ENCODE data around the gene TNNI3.

Gene TNNI3

DNA sequence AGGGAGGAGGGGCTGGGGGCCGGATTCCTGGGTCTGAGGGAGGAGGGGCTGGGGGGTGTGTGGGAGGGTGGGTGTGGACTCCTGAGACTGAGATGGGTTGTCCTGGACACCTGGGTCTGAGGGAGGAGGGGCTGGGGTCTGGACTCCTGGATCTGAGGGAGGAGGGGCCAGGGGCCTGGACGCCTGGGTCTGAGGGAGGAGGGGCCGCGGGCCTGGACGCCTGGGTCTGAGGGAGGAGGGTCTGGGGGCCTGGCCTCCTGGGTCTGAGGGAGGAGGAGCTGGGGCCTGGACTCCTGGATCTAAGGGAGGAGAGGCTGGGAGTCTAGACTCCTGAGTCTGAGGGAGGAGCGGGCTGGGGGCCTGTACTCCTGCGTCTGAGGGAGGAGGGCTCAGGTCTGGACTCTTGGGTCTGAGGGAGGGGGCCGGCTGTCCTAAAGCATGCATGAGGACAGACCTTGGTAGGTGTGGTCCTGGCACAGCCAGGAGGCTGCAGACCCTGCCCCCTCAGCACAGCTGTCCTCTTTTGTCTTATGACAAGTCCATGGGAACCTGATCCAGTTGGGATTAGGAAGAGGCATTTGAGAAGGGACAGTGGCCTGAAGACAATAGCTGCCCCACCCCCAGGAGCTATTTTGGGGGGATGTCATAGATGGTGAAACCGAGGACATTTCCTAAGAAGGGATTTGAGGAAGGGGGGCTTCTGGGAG lies 9.8 kb downstream of the TNNI3 start:
- DNase-seq (ENCODE audit: low read depth in 2 of 2): no peak

DNA sequence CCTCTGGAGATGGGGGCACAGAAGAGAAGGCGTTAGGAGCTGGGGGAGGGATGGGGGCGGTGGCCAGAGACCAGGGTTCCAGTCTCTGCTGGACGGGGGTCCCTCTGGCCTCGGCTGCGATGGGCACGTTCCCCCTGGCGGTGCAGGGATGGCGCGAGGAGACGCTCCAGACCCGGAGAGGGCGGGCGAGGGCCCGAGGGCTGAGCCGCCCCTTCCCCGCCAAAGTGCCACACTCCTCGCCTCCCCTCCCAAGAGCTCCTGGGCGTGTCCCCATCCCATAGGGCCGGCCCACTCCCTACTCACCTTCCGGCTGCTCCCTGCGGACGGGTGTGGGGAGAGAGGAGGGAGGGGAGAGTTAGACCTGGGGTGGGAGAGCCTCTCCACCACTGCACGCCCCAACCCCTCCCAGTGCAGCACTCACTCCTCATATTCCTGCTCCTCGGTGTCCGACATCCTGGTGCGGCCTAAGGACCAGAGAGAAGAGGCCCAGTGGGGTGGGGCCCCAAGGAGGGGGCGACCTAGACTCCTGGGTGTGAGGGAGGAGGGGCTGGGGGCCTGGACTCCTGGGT lies 10.7 kb downstream of the TNNI3 start:
- DNase-seq (ENCODE audit: low read depth in 2 of 2): no peak

GRCh38 chr19:55146078-55146704 lies 11.3 kb downstream of the TNNI3 start:
- no peak for DNase-seq (ENCODE audit: low read depth in 2 of 2)

DNA sequence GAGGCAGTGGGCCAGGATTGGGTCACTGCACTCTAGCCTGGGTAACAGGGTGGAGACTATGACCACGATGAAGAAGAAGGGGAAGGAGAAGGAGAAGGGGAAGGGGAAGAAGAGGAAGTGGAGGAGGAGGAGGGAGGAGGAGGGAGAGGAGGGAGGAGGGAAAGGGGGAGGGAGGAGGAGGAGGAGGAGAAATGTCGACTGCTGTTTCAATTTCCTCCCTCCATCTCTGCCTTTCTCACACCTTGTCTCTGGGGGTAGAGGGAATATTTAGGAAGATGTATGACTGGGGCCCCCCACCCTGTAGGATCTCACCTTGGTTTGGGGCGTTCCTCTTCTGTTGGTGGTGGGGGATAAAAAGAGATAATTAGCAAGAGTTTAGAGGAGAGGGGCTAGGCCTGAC lies 12.3 kb downstream of the TNNI3 start:
- DNase-seq (ENCODE audit: low read depth in 2 of 2): no peak

- DNase-seq (ENCODE audit: low read depth in 2 of 2): no peak
Measured at GRCh38 chr19:55141696-55142095, 15.8 kb downstream of the TNNI3 start.

DNA sequence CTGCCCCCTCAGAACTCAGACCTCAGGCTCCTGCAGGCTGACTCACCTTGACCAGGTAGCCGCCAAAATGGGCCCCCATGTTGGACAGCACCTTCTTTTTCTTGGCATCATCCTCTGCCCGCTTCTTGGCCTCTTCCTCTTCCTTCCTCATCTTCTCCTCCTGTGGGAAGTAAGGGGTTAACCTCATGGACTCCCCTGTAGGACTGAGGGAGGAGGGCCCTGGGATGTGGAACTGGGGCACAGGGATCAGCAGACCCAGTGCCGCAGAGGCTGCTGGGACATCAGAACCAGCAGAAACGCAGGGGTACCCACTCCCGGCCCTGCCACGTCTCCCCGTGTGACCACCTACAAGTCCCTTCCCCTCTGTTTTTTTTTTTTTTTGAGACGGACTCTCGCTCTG lies 19.6 kb downstream of the TNNI3 start:
- no peak for DNase-seq (ENCODE audit: low read depth in 2 of 2)

DNA sequence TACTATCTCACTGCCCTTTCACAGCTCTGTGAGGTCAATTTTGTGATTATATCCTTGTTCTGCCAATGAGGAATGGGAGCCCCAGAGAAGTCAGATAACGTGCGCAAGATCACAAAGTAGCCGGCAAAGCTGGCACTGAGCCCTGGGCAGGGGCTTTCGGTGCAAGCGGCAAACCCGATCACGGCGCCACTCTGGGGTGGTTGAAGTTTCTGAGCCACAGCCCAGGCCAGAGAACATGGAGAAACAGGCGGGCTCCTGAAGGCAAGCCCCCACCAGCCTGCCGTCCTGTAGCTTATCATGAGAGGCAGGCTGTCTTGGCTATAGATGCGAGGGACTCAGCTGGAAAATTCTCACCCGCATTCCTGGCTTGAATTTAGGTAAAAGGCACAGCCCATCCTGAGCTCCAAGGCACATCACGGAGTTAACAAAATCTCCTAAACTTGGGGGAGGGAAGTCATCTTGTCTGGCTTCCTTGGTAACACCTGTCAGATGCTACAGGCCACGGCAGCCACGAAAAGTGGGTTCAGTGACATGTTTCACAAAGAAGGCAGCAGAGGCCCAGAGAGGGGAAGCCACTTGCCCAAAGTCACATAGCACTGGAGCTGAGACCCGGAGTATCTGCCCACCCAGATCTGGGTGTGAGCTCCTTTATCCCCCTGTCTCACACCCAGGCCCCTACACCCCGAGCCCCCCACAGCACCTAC lies 21.0 kb downstream of the TNNI3 start:
- no peak for DNase-seq (ENCODE audit: low read depth in 2 of 2)

GRCh38 chr19:55134736-55135135 lies 22.8 kb downstream of the TNNI3 start:
- no peak for DNase-seq (ENCODE audit: low read depth in 2 of 2)

GRCh38 chr19:55133639-55134444 lies 23.7 kb downstream of the TNNI3 start:
- DNase-seq (ENCODE audit: low read depth in 2 of 2): no peak

DNA sequence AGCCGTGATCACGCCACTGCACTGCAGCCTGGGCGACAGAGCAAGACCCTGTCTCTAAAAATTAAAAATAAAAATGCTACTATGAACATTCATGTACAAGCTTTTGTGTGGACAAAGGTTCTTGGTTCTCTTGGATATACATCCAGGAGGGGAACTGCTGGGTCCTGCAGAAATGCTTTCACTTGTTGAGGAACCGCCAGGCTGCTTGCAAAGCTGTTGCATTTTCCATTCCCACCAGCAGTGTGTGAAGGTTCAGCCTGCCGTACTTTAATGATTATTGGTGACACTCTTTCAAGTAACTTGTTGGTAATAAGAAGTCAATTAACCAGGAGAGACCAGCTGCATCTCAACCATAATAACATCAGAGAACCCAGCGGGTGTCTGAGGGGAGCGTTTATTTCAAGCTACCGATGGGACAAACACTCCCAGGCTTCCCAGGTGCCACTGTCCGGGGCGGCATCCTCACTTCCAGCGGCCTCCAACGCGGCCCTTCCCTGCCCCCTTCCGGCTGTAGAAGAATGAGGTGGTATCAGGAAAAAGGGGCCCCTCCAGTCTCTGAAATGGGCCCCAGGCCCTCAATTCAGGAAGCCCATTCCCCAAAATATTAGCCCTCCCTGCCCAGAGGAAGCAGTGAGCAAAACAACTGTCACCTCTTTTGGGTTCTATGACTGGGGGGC lies 24.9 kb downstream of the TNNI3 start:
- no peak for DNase-seq (ENCODE audit: low read depth in 2 of 2)

DNA sequence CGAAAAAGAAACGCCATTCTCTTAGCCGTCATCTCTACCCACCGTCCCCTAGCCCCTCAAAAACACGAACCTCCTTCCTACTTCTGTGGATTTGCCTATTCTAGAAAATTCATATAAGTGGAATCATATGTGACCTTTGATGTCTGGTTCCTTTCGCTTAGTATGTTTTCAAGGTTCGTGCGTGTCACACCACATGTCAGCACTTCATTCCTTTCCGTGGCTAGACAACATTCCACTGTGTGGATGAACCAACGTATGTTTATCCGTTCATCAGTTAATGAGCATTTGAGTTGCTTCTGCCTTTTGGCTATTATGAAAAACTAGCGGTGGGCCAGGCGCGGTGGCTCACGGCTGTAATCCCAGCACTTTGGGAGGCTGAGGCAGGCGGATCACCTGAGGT lies 26.1 kb downstream of the TNNI3 start:
- DNase-seq (ENCODE audit: low read depth in 2 of 2): no peak

DNA sequence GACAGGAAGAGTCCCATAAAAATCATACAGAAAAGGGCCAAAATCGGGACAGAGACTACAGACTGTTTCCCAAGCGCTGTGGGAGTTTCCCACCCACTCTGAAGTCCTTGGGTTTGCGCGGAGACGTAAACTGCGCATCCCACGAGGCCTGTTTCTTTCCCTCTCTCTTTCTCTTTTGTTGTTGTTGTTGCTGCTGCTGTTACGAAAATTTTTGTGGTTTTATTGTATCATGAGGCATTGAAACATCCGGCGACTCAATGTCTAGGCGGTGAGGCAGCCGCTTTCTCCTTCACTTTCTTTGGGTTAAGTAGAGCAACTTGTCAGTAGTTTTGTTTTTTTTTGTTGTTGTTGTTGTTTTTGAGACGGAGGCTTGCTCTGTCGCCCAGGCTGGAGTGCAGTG lies 38.5 kb downstream of the TNNI3 start:
- no peak for DNase-seq (ENCODE audit: low read depth in 2 of 2)

DNA sequence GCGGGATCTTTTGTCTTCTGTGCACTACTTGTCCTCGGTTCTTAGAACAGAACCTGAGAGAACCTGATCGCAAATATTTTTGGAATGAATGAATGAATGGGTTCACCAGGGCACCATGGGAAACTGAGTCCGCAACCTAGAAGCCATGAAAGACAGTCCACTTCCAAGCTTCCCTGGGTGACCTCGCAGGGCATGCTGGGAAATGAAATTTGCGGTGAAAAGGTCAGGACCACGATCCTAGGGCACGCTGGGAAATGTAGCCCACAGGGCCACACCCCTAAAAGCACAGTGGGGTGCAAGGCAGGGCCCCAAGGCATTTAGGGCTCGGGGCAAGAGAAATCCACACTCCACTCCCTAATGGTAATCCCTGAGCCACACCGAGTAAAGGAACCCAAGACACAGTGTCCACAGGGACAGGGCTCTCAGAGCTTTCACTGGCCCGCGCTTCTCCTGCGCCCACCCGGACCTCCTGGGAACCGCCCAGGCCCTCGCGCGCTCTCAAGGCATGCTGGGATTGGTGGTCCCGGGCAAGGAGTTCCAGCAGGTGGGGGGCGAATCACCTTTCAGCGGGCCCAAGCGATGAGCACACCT lies 39.0 kb downstream of the TNNI3 start:
- DNase-seq (ENCODE audit: low read depth in 2 of 2): no peak

DNA sequence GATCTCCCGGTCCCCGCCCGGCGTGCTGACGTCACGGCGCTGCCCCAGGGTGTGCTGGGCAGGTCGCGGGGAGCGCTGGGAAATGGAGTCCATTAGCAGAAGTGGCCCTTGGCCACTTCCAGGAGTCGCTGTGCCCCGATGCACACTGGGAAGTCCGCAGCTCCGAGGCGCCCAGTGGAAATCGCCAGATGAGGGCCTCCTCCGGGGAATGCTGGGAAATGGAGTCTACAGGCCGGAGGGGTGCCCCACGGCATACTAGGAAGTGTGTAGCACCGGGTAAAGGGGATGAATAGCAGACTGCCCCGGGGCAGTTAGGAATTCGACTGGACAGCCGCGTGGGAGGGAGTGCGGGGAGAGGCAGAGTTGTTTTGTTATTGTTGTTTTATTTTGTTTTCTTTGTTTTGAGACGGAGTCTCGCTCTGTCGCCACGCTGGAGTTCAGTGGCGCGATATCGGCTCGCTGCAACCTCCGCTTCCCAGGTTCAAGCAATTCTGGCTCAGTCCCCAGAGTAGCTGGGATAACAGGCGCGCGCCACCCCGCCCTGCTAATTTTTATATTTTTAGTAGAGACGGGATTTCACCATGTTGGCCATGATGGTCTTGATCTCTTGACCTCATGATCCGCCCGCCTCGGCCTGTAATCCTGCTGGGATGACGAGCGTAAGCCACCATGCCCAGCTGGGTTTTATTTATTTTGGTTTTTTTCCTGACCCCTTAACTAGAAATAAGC lies 39.7 kb downstream of the TNNI3 start:
- peak; percentile 92 to 95 for DNase-seq (ENCODE audit: low read depth in 2 of 2)

- DNase-seq (ENCODE audit: low read depth in 2 of 2): no peak
Measured at GRCh38 chr19:55116859-55117662, 40.5 kb downstream of the TNNI3 start, which contains the start of gene PPP1R12C. Gene PPP1R12C (minus strand): TSS chr19:55117637. CDS start chr19:55117543, 94 bp downstream.

- no peak for DNase-seq (ENCODE audit: low read depth in 2 of 2)
Measured at GRCh38 chr19:55116232-55116858, 41.2 kb downstream of the TNNI3 start.

DNA sequence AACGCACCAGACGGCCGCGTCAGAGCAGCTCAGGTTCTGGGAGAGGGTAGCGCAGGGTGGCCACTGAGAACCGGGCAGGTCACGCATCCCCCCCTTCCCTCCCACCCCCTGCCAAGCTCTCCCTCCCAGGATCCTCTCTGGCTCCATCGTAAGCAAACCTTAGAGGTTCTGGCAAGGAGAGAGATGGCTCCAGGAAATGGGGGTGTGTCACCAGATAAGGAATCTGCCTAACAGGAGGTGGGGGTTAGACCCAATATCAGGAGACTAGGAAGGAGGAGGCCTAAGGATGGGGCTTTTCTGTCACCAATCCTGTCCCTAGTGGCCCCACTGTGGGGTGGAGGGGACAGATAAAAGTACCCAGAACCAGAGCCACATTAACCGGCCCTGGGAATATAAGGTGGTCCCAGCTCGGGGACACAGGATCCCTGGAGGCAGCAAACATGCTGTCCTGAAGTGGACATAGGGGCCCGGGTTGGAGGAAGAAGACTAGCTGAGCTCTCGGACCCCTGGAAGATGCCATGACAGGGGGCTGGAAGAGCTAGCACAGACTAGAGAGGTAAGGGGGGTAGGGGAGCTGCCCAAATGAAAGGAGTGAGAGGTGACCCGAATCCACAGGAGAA lies 42.0 kb downstream of the TNNI3 start:
- no peak for DNase-seq (ENCODE audit: low read depth in 2 of 2)

- DNase-seq (ENCODE audit: low read depth in 2 of 2): no peak
Measured at GRCh38 chr19:55114566-55115145, 42.9 kb downstream of the TNNI3 start.
